Neural progenitor cell (in vitro differentiated cells): ENCODE measurements around the gene PLIN4. TPM values are rescaled to one million over a fixed set of nuclear protein-coding genes. Genes with fewer than 3 reads are reported as not detected.

Experiments used
- DNase-seq: peaks from one replicate; pipeline ENCODE4 v3.0.0-alpha.2; 2016; ENCODE audit warnings: low spot score
- H2AFZ ChIP-seq: fragments of 200-600 bp; sonication (generic); replicated peaks from 2 replicates; pipeline ENCODE4 v1.6.1; 2016; ENCODE audit warnings: antibody characterized with exemption
- H3F3A ChIP-seq: fragments of 200-600 bp; sonication (generic); 2 replicates; pipeline ENCODE4 v1.6.1; 2016; ENCODE audit warnings: antibody characterized with exemption, low read depth
- H3K27ac ChIP-seq: fragments of 200-600 bp; sonication (generic); 2 replicates; pipeline ENCODE4 v1.5.1; 2016; ENCODE audit warnings: mild to moderate bottlenecking
- H3K27me3 ChIP-seq: fragments of 200-600 bp; sonication (generic); 2 replicates; pipeline ENCODE4 v1.6.1; 2016; ENCODE audit warnings: mild to moderate bottlenecking, moderate library complexity
- H3K36me3 ChIP-seq: fragments of 200-600 bp; sonication (generic); 2 replicates; pipeline ENCODE4 v1.5.1; 2016
- H3K4me1 ChIP-seq: fragments of 200-600 bp; sonication (generic); 2 replicates; pipeline ENCODE4 v1.6.1; 2016; ENCODE audit warnings: mixed run types
- H3K4me2 ChIP-seq: fragments of 200-600 bp; sonication (generic); 2 replicates; pipeline ENCODE4 v1.6.1; 2016
- H3K4me3 ChIP-seq: fragments of 200-600 bp; sonication (generic); 2 replicates; pipeline ENCODE4 v1.5.1; 2016
- H3K79me2 ChIP-seq: fragments of 200-600 bp; sonication (generic); 2 replicates; pipeline ENCODE4 v1.6.1; 2016; ENCODE audit warnings: low read depth
- H3K9ac ChIP-seq: fragments of 200-600 bp; sonication (generic); 2 replicates; pipeline ENCODE4 v1.6.1; 2016
- H3K9me3 ChIP-seq: fragments of 200-600 bp; sonication (generic); 2 replicates; pipeline ENCODE4 v1.5.1; 2016; ENCODE audit warnings: low read depth
- H4K20me1 ChIP-seq: fragments of 200-600 bp; sonication (generic); 2 replicates; pipeline ENCODE4 v1.6.1; 2016; ENCODE audit warnings: low read depth
- H3K27ac Mint-ChIP-seq: 3 replicates; pipeline ENCODE4 v1.8.0; 2021; ENCODE audit warnings: mixed read lengths
- H3K27me3 Mint-ChIP-seq: 2 replicates; pipeline ENCODE4 v1.8.0; 2022; ENCODE audit warnings: low read depth, mild to moderate bottlenecking, inconsistent platforms, moderate library complexity, mixed read lengths; ENCODE audit not compliant: insufficient read depth
- H3K36me3 Mint-ChIP-seq: 3 replicates; pipeline ENCODE4 v1.8.0; 2021; ENCODE audit warnings: mixed read lengths
- H3K4me1 Mint-ChIP-seq: 3 replicates; pipeline ENCODE4 v1.8.0; 2021; ENCODE audit warnings: mixed read lengths
- H3K4me3 Mint-ChIP-seq: 3 replicates; pipeline ENCODE4 v1.8.0; 2021; ENCODE audit warnings: mild to moderate bottlenecking, moderate library complexity, mixed read lengths
- H3K9me3 Mint-ChIP-seq: 3 replicates; pipeline ENCODE4 v1.8.0; 2020; ENCODE audit warnings: mixed read lengths
- EZH2 ChIP-seq: fragments of 200-600 bp; sonication (generic); IDR thresholded peaks from 2 replicates; pipeline ENCODE4 v1.6.1; 2017; ENCODE audit warnings: antibody characterized with exemption, mild to moderate bottlenecking, moderate library complexity
- EZH2phosphoT487 ChIP-seq: fragments of 200-600 bp; sonication (generic); IDR thresholded peaks from 2 replicates; pipeline ENCODE4 v1.6.1; 2017; ENCODE audit warnings: antibody characterized with exemption
- total RNA-seq: library from RNA; depleted of rRNA; stranded (reverse); fragments of >200 nt; gene quantifications from 2 replicates; pipeline ENCODE4 v1.2.3, GENCODE V29; 2015; ENCODE audit warnings: low replicate concordance
- TF ChIP-seq, protein P1 (sequence below): fragments of 200-600 bp; sonication (generic); IDR thresholded peaks from 2 replicates; pipeline ENCODE4 v1.5.1; 2017; ENCODE audit warnings: antibody characterized with exemption, mild to moderate bottlenecking

PLIN4 gene
- total RNA-seq, 1 donor from 2014 or later: not detected

DNA sequence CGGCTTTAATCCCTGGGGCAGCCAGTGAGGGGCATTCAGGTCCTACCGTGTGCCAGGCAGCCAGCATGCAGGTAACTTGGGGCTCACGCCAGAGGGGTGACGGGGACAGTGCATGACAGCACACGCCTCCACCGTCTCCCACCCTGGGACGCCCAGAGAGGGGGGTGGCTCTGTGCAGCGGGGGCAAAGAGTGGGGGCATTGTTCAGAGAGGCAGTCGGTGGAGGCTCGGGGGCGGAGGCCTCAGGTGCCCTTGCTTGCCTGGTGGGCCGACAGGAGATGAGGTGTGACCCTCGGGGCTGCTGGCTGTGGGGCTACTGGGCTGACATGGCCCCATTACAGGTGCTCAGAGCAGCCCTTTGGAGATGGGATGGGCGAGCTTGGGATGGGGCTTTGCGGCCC lies 18.4 kb downstream of the PLIN4 start:
- Mint-ChIP-seq H3K27ac (no peak overlapping the region), H3K27me3 (peaks cover 8% of the 10 kb centered on the region), H3K4me3 (no peak overlapping the region), H3K4me1 (no peaks in the 10 kb centered on the region), H3K36me3 (no peaks in the 10 kb centered on the region), H3K9me3 (no peaks in the 10 kb centered on the region)
- Histone ChIP-seq H3K36me3 (no peaks in the 10 kb centered on the region), H3F3A (no peaks in the 10 kb centered on the region), H3K4me3 (no peak overlapping the region), H3K79me2 (no peaks in the 10 kb centered on the region), H2AFZ (no peak overlapping the region), H3K4me1 (peaks cover 11% of the 10 kb centered on the region), H3K9ac (no peak overlapping the region), H4K20me1 (peaks cover 11% of the 10 kb centered on the region), H3K4me2 (no peak overlapping the region), H3K27ac (no peak overlapping the region), H3K27me3 (no peaks in the 10 kb centered on the region), H3K9me3 (no peaks in the 10 kb centered on the region)
- no peak for DNase-seq
- TF ChIP-seq EZH2 (no peak), EZH2phosphoT487 (no peak)
- TF ChIP-seq, protein P1, sequence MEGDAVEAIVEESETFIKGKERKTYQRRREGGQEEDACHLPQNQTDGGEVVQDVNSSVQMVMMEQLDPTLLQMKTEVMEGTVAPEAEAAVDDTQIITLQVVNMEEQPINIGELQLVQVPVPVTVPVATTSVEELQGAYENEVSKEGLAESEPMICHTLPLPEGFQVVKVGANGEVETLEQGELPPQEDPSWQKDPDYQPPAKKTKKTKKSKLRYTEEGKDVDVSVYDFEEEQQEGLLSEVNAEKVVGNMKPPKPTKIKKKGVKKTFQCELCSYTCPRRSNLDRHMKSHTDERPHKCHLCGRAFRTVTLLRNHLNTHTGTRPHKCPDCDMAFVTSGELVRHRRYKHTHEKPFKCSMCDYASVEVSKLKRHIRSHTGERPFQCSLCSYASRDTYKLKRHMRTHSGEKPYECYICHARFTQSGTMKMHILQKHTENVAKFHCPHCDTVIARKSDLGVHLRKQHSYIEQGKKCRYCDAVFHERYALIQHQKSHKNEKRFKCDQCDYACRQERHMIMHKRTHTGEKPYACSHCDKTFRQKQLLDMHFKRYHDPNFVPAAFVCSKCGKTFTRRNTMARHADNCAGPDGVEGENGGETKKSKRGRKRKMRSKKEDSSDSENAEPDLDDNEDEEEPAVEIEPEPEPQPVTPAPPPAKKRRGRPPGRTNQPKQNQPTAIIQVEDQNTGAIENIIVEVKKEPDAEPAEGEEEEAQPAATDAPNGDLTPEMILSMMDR: no peak

DNA sequence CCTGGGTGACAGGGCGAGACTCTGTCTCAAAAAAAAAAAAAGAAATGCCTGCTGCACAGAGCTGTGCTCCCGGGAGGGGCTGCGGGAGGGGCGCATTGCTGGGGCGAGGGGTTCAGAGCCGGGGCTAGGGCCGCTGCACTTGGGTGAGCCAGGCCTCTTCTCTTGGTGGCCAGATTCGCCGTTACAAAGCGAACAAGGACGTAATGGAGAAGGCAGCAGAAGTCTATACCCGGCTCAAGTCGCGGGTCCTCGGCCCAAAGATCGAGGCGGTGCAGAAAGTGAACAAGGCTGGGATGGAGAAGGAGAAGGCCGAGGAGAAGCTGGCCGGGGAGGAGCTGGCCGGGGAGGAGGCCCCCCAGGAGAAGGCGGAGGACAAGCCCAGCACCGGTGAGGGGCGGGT lies 19.0 kb downstream of the PLIN4 start:
- no peaks in the 10 kb centered on the region for H3K9me3 ChIP-seq
- H3K36me3 Mint-ChIP-seq: peaks cover 2% of the 10 kb centered on the region
- TF ChIP-seq, protein P1: no peak
- no peak for TF ChIP-seq EZH2
- no peak for TF ChIP-seq EZH2phosphoT487

DNA sequence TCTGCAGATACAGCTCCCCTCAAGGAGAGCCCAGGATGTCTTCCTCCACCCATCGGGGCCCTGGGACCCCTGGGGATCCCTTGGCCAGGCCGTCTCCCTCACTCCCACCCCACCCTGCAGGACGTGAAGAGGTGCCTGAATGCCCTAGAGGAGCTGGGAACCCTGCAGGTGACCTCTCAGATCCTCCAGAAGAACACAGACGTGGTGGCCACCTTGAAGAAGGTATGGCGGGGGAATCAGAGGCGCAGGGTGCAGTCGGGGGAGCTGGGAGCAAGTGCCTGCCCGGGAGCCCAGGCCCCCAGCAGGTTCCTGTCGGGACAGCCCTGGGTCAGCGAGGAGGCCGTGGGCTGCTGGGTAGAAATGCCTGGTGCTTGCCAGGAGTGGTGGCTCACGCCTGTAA lies 19.6 kb downstream of the PLIN4 start:
- DNase-seq: no peak
- no peak overlapping the region for H3K4me3 Mint-ChIP-seq
- H3K36me3 Mint-ChIP-seq: peaks cover 2% of the 10 kb centered on the region

More for the DNA sequence above, 19.0 kb downstream of the PLIN4 start:
- Histone ChIP-seq H3K79me2 (no peaks in the 10 kb centered on the region), H3F3A (no peaks in the 10 kb centered on the region), H3K4me2 (no peak overlapping the region), H2AFZ (no peak overlapping the region), H3K9ac (no peak overlapping the region), H4K20me1 (peaks cover 14% of the 10 kb centered on the region), H3K27ac (no peak overlapping the region), H3K4me1 (peaks cover 11% of the 10 kb centered on the region), H3K36me3 (no peaks in the 10 kb centered on the region), H3K4me3 (no peak overlapping the region), H3K27me3 (no peaks in the 10 kb centered on the region)
- no peaks in the 10 kb centered on the region for H3K4me1 Mint-ChIP-seq
- no peaks in the 10 kb centered on the region for H3K9me3 Mint-ChIP-seq
- DNase-seq: no peak
- peaks cover 8% of the 10 kb centered on the region for H3K27me3 Mint-ChIP-seq
- H3K4me3 Mint-ChIP-seq: no peak overlapping the region
- H3K27ac Mint-ChIP-seq: no peak overlapping the region

More for the DNA sequence above, 19.6 kb downstream of the PLIN4 start:
- Histone ChIP-seq H3K36me3 (no peaks in the 10 kb centered on the region), H3F3A (no peaks in the 10 kb centered on the region), H3K4me3 (no peak overlapping the region), H3K27ac (no peak overlapping the region), H3K9me3 (no peaks in the 10 kb centered on the region), H3K4me1 (peaks cover 10% of the 10 kb centered on the region), H4K20me1 (peaks cover 12% of the 10 kb centered on the region), H3K9ac (no peak overlapping the region), H3K27me3 (no peaks in the 10 kb centered on the region), H3K79me2 (no peaks in the 10 kb centered on the region), H2AFZ (no peak overlapping the region), H3K4me2 (no peak overlapping the region)
- TF ChIP-seq EZH2 (no peak), EZH2phosphoT487 (no peak)
- TF ChIP-seq, protein P1: no peak
- H3K9me3 Mint-ChIP-seq: no peaks in the 10 kb centered on the region
- H3K4me1 Mint-ChIP-seq: no peaks in the 10 kb centered on the region
- H3K27ac Mint-ChIP-seq: no peak overlapping the region
- H3K27me3 Mint-ChIP-seq: peaks cover 8% of the 10 kb centered on the region
